ENCODE results near the gene PVR. TPM values are rescaled to one million over a fixed set of nuclear protein-coding genes. Genes with fewer than 3 reads are reported as not detected.
"Not testable (repeated sequence)": the region's sequence is repeated elsewhere in the genome, so short reads cannot be mapped to it uniquely, and the experiment has no call there.

Gene PVR
- polyA plus RNA-seq, 4 donors, result 21.3 to 39.9 (median 28.3) TPM

DNA sequence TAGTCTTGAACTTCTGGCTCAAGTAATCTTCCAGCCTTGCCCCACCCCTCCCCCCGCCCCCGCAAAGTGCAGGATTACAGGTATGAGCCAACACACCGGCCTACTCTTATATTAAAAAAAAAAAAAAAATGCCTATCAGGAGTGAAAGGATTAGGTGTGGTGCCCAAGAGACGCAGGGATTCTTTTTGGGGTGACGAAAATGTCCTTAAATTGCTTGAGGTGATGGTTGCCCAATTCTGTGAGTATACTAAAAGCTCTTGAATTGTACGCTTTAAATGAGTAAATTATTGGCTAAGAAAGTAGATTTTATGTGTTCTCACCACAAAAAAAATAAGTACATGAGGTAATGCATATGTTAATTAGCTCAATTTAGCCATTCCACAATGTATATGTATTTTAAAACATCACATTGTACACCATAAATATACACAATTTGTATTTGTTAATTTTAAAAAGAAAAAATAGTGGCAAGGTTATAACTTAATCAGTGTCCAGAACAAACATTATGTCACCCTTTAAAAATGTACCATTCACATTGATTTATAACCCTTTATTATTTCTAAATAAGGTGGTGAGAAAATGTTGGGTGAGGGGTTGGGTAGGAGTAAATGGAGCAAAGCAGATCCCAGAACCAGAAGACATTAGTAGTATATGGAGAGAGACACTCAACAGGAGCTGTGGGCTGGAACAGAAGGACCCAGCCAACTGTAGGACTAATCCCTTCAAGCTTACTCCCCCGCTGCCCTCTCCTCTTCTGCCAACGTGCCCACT, 26.4 kb upstream of the PVR start:
- no peak for DNase-seq (ENCODE audit: low read depth in 4 of 4, low spot score in 3 of 4)

GRCh38 chr19:44618640-44619357, 24.9 kb upstream of the PVR start:
- DNase-seq (ENCODE audit: low read depth in 4 of 4, low spot score in 3 of 4), result no peak

- DNase-seq (ENCODE audit: low read depth in 4 of 4, low spot score in 3 of 4), result no peak
Observed at GRCh38 chr19:44620667-44621066, 23.0 kb upstream of the PVR start.

GRCh38 chr19:44621367-44621766, 22.3 kb upstream of the PVR start:
- no peak for DNase-seq (ENCODE audit: low read depth in 4 of 4, low spot score in 3 of 4)

GRCh38 chr19:44623080-44623479, 20.6 kb upstream of the PVR start:
- no peak for DNase-seq (ENCODE audit: low read depth in 4 of 4, low spot score in 3 of 4)

DNA sequence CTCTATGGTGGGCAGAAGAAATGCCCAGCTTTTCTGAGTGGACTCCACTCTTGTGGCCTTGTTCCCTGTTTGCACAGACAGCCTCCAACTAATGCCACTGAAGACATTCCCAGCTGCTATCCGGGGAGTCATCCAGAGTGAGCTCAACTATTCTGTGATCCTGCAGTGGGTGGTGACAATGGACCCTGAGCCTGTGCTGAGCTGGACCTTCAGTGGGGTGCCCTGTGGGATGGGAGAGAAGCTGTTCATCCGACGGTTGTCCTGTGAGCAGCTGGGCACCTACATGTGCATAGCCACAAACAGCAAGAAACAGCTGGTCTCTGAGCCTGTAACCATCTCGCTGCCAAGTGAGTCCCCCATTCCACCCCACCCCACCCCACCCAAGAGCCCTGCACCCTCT, 20.1 kb upstream of the PVR start:
- no peak for DNase-seq (ENCODE audit: low read depth in 4 of 4, low spot score in 3 of 4)

- no peak for DNase-seq (ENCODE audit: low read depth in 4 of 4, low spot score in 3 of 4)
Observed at GRCh38 chr19:44624840-44625354, 18.8 kb upstream of the PVR start.

DNA sequence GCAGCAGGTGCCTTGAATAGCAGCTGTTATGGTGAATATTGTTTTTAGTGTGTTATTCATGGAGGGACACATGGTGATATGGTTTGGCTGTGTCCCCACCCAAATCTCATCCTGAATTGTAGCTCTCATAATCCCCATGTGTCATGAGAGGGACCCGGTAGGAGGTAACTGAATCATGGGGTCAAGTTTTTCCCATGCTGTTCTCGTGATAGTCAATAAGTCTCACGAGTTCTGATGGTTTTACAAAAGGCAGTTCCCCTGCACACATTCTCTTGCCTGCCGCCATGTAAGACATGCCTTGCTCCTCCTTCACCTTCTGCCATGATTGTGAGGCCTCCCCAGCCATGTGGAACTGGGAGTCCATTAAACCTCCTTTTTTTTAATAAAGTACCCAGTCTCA, 18.1 kb upstream of the PVR start:
- not testable (repeated sequence) for DNase-seq (ENCODE audit: low read depth in 4 of 4, low spot score in 3 of 4)

DNA sequence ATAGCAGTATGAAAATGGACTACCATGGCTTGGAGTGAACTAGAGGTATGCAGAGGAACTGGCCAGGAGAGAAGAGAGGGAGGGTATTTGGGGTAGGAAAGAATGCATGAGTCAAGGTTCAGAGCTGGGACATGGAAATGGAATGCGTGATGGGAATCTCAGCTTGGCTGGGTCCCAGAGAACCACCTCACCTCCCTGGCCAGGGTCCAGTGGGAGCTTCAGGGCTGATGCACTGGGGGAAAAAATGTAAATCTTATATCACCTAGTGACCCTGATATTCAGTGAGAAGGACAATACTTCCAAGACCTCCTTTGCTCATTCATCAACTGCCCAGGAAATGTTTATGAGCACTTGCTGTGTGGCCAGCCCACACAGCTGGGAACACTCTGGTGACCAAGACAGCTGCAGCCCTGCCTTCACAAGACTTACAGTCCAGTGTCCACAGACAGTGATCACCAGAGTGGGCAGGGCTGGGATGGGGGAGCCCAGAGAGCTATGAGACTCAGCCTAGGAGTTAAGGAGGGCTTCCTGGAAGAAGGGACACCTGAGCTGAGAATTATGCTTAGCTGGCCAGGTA, 17.6 kb upstream of the PVR start:
- DNase-seq (ENCODE audit: low read depth in 4 of 4, low spot score in 3 of 4), result no peak

DNA sequence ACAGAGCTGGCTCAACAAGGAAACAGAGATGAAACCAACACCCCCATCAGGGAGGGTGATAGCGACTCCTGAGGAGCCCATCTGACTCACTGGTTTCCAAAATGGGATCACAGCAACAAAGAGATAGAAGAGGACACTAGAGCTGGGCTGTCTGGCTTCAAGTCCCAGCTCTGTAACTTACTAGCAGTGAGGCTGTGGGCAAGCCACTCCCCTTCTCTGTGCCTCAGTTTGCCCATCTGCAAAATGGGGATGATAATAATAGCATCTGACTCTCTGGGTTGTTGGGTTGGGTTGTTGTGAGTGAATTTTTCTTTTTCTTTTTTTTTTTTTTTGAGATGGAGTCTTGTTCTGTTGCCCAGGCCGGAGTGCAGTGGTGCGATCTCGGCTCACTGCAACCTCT, 16.1 kb upstream of the PVR start:
- DNase-seq (ENCODE audit: low read depth in 4 of 4, low spot score in 3 of 4), result no peak

DNA sequence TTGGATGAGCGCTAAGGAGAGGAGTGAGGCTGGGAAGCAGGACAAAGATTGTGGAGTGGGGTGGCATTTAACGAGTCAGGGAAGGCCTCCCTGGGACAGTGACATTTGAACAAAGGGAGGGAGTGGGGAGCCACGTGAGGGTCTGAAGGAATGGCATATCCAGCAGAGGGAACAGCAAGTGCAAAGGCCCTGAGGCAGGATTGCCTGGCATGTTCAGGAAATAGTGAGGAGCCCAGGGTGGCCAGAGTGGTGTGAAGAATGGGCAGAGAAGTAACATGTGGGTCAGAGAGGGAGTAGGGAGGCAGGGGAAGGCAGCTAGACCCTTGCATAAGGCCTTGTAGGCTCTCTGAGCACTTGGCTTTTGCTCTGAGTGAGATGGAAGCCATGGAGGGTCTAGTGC, 14.9 kb upstream of the PVR start:
- DNase-seq (ENCODE audit: low read depth in 4 of 4, low spot score in 3 of 4), result no peak

DNA sequence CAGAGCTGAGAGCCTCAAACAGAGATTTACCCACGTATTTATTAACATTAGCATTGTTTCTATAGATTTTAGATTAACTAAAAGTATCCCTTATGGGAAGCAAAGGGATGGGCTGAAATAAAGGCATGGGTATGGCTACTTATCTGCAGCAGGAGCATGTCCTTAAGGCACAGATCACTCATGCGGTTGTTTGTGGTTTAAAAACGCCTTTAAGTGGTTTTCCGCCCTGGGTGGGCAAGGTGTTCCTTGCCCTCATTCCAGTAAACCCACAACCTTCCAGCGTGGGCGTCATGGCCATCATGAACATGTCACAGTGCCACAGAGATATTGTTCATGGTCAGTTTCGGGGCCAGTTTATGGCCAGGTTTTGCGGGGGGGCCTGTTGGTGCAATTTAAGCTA, 12.1 kb upstream of the PVR start:
- DNase-seq (ENCODE audit: low read depth in 4 of 4, low spot score in 3 of 4), result not testable (repeated sequence)

DNA sequence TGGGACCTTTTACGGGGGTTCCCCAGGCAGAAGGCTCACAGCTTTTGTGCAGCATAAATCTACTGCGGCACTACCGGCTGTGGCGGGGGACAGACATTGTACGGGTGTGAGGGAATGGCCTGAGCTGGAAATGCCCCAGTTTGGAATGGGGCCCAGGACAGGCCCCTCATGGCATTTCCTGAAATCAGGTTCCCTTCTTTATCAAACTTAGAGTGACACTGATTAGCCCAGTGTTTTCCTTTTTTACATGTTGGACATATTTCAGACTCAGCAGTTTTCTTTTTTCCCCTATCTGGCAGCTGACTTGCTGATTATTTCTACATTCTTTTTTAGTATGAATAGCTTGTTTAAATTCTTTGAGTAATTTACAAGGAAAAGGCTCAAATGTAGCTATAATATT, 9.7 kb upstream of the PVR start:
- DNase-seq (ENCODE audit: low read depth in 4 of 4, low spot score in 3 of 4), result not testable (repeated sequence)

GRCh38 chr19:44634785-44635184, 8.9 kb upstream of the PVR start:
- DNase-seq (ENCODE audit: low read depth in 4 of 4, low spot score in 3 of 4), result no peak

GRCh38 chr19:44635581-44636438, 7.9 kb upstream of the PVR start:
- no peak for DNase-seq (ENCODE audit: low read depth in 4 of 4, low spot score in 3 of 4)

DNA sequence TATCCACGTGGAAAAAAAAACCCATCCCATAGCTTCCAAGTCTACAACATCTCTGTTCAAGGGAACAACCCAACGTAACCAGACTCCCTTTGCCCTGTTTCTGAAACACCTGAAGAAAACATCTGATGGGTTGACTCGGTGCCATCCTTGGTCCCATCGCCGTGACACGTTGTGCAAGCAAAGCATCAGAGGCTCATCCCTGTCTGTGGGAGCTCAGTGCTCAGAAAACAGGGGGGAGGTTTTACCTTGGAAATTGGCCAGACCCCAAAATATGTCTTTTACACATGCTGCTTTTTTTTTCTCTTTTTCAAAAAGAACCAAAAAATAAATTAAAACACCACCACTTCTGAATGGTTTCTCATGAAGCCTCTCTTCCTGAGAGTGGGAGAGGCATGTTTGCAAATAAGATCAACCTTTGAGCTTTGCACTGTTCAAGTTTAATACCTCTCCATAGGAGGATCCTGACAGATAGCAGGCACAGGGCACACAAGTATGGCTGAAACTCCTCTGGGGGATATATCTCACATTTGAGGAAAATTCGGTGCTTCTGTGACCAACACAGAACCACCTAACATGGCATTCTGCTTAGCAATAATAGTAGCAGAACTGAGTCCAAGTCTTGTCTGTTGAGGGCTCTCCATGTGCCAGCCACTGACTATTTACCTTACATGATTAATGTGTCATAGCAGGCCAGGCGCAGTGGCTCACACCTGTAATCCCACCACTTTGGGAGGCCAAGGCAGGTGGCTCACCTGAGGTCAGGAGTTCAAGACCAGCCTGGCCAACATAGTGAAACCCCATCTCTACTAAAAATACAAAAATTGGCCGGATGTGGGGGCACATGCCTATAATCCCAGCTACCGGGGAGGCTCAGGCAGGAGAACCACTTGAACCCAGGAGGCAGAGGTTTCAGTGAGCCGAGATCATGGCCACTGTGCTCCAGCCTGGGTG, 7.0 kb upstream of the PVR start:
- no peak for DNase-seq (ENCODE audit: low read depth in 4 of 4, low spot score in 3 of 4)

- DNase-seq (ENCODE audit: low read depth in 4 of 4, low spot score in 3 of 4), result no peak
Observed at GRCh38 chr19:44637390-44637764, 6.3 kb upstream of the PVR start.

- no peak for DNase-seq (ENCODE audit: low read depth in 4 of 4, low spot score in 3 of 4)
Observed at GRCh38 chr19:44640518-44640917, 3.2 kb upstream of the PVR start.

GRCh38 chr19:44641501-44642265, 2.0 kb upstream of the PVR start:
- no peak for DNase-seq (ENCODE audit: low read depth in 4 of 4, low spot score in 3 of 4)
